AG10803 (cell line): ENCODE results near the gene BASP1.
A peak's percentile ranks its signal among the peaks of the same experiment; 100 is the strongest.
"Not testable (repeated sequence)": the region's sequence is repeated elsewhere in the genome, so short reads cannot be mapped to it uniquely, and the experiment has no call there.

Experiments used
- DNase-seq: peaks from one replicate; pipeline ENCODE4 v3.0.0; 2010; ENCODE audit warnings: low read depth
- H3K4me3 ChIP-seq: 2 replicates; pipeline ENCODE4 v1.5.1; 2011; ENCODE audit warnings: mild to moderate bottlenecking, low read length, control low read depth
- TF ChIP-seq, protein P1 (sequence below): conservative IDR thresholded peaks from 2 replicates; pipeline ENCODE4 v1.5.1; 2011; ENCODE audit warnings: mild to moderate bottlenecking, low read length, control low read depth, inconsistent platforms

The BASP1 gene

DNA sequence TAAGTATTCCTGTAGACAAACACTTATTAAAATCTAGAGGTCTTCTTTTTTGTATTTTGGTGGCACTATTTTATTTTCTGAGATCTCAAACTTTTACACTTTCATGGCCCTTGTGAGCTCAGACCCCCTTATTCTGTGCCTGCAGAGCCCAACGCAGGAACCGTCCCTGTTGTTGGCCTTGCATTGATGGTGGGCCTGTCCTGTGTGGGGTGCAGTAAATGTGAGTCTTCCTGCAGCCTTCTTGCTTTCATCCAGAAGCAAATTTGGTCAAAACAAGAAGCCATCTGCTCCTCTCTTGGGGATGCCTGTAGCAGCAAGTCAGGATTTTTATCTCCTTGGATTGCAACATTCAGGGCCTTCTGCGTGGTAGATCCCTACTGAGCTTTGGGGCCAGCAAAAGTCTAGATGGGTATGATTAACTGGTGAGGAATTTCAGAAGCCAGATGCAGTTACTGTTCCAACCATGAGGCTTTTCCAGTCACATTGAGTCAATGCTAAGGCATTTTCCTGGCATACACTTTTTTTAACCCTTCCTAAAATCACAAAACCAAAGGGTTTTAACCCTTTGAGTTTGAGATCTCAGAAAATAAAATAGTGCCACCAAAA lies 31.7 kb downstream of the BASP1 start:
- H3K4me3 ChIP-seq: no peak overlapping the region
- TF ChIP-seq, protein P1, sequence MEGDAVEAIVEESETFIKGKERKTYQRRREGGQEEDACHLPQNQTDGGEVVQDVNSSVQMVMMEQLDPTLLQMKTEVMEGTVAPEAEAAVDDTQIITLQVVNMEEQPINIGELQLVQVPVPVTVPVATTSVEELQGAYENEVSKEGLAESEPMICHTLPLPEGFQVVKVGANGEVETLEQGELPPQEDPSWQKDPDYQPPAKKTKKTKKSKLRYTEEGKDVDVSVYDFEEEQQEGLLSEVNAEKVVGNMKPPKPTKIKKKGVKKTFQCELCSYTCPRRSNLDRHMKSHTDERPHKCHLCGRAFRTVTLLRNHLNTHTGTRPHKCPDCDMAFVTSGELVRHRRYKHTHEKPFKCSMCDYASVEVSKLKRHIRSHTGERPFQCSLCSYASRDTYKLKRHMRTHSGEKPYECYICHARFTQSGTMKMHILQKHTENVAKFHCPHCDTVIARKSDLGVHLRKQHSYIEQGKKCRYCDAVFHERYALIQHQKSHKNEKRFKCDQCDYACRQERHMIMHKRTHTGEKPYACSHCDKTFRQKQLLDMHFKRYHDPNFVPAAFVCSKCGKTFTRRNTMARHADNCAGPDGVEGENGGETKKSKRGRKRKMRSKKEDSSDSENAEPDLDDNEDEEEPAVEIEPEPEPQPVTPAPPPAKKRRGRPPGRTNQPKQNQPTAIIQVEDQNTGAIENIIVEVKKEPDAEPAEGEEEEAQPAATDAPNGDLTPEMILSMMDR: peak; percentile 38
- peak; percentile 98 for DNase-seq

DNA sequence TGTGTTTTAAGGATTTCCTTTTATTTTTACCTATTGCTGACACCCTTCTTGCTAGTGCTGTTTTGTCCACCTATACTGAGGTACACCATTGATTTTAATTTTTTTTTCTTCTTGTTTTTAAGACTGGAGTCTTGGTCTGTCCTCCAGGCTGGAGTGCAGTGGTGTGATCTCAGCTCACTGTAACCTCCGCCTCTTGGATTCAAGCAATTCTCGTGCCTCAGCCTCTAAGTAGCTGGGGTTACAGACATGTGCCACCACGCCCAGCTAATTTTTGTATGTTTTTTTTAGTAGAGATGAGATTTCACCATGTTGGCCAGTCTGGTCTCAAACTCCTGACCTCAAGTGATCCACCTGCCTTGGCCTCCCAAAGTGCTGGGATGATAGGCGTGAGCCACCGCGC lies 32.4 kb downstream of the BASP1 start:
- not testable (repeated sequence) for DNase-seq, H3K4me3 ChIP-seq

DNA sequence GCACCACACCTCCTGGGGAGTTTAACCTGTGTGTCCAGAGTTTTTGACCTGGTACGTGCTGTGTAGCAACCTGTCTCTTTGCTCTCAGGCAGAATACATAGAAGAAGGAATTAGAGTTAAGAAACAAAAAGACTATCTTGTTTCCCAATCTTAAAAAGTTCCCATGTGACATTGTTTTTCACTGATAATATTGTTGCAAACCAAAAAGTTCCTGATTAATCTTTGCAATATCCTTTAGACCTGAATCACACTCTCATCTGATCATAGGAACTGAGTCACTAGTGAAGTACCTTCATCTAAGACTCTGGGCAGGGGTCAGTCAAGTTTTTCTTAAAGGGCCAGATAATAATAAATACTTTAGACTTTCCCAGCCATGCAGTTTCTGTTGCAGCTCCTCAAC lies 35.1 kb downstream of the BASP1 start:
- TF ChIP-seq, protein P1: no peak
- DNase-seq: no peak
- no peak overlapping the region for H3K4me3 ChIP-seq

DNA sequence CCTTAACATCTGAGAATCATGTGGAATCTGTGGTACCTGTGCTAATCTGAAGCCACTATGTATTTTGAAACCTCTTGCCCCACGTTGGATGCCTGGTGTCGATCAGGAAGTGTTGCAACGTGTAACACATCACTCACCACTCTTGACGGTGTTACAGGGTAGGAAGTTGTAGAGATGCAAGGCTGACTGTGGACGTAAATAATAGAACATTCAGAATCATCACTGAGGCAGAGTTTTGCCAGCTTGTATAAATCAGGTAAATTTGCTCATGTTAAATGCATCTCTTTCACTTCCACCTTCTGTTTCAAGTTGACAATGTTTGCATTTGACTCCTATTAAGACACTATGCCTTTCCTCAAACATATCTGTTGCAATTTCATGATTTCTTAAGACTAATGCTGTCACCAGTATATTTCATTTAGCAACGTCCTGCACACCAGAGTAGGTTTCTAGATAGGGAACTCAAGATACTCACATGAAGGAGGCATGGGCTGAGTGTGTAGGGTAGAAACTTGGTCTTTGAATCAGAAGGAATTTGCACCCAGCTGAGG lies 38.1 kb downstream of the BASP1 start:
- DNase-seq: peak; percentile 27
- TF ChIP-seq, protein P1: no peak
- H3K4me3 ChIP-seq: no peak overlapping the region

DNA sequence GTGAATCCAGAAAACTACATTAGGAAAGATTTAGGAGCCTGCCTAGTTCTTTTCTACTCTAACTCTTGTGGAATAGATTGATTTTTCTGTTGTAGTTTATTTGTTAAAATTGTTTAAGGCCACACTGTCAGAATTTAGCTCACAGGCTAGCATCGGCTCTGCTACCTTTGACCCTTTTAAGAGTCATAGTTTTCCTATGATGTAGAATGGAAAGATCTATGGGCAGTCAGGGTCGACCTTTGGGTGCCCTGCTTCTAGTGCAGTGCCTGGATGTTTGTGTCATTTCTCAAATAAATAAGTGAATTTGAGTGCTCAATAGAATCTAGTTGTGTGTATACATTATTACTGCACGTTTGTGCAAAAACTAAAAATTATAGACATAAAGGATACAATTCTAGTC lies 38.7 kb downstream of the BASP1 start:
- no peak overlapping the region for H3K4me3 ChIP-seq
- TF ChIP-seq, protein P1: no peak
- DNase-seq: no peak

DNA sequence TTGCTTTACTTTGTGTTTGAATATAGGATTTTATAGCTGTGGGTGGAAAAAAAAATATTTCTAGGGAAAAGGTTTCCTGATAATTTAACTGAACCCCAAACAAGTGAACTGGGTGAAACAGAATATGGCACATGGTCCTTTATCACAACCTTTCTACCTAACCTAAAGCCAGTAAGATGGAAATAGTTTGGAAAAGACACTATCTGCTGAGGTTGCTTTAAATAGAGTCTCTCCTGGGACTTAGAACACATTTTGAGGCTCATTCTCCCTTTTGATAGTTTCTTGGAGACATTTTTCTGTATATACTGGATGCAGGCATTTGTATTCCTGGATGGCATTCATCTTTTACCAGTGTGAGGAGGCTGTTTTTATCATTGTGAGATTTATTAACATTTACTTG lies 39.4 kb downstream of the BASP1 start:
- H3K4me3 ChIP-seq: no peak overlapping the region
- TF ChIP-seq, protein P1: no peak
- no peak for DNase-seq

DNA sequence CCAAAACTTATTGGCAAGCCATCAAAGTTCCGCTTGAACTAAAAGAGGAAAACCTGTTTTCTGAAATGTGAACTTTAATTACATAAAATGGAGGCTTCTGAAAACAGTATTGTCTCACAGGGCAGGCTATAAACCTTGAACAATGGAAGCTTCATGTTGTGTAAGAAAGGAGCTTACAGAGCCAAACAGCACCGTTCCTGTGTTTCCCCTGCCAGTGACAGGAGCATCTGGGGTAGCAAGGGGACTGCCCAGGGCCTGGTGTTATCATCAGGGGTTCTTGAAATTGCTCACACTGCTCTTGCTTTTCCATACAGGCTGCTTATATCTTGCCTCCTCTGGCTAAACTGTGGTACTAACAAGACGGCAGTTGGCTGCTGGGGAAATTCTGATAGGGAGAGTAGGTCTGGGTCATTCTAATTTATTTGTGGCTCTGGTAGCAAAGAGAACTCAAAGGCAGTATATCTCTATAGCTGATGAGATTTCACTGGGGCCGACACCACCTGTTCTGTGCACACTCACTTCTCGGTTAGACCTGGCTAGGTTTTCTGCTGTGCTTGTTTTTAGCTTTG lies 40.4 kb downstream of the BASP1 start:
- TF ChIP-seq, protein P1: 0 out of 2 replicates have a peak, but pooled peaks have one; percentile 6
- DNase-seq: no peak
- H3K4me3 ChIP-seq: no peak overlapping the region
